ENCODE data around the gene PTPRD.

DNA sequence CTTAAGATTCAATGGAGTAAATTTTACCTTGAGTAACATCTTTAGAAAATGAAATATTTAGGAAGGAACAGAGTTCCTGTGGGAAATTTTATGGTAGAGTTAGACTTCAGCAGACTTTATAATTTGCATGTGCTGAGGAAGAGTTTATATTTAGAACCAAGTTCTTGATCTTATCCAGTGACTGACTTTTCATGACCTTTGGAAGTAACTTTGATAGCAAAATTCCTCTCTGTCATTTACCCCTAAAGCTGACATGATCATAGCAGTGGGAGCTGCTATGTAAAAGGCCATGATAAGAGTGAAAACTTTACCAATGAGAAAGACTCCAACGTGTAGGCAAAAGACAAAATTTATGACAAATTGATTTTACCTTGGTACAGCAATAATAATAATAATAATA is 1741.4 kb downstream of the PTPRD start:
- TF ChIP-seq, protein P1, sequence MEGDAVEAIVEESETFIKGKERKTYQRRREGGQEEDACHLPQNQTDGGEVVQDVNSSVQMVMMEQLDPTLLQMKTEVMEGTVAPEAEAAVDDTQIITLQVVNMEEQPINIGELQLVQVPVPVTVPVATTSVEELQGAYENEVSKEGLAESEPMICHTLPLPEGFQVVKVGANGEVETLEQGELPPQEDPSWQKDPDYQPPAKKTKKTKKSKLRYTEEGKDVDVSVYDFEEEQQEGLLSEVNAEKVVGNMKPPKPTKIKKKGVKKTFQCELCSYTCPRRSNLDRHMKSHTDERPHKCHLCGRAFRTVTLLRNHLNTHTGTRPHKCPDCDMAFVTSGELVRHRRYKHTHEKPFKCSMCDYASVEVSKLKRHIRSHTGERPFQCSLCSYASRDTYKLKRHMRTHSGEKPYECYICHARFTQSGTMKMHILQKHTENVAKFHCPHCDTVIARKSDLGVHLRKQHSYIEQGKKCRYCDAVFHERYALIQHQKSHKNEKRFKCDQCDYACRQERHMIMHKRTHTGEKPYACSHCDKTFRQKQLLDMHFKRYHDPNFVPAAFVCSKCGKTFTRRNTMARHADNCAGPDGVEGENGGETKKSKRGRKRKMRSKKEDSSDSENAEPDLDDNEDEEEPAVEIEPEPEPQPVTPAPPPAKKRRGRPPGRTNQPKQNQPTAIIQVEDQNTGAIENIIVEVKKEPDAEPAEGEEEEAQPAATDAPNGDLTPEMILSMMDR (IDR thresholded peaks at IDR 0.05): no peak
- no peak for TF ChIP-seq POLR2A (IDR thresholded peaks at IDR 0.05)

Data from thyroid gland (tissue), 4 donors.